ENCODE data around the gene IRGQ.

Gene IRGQ

DNA sequence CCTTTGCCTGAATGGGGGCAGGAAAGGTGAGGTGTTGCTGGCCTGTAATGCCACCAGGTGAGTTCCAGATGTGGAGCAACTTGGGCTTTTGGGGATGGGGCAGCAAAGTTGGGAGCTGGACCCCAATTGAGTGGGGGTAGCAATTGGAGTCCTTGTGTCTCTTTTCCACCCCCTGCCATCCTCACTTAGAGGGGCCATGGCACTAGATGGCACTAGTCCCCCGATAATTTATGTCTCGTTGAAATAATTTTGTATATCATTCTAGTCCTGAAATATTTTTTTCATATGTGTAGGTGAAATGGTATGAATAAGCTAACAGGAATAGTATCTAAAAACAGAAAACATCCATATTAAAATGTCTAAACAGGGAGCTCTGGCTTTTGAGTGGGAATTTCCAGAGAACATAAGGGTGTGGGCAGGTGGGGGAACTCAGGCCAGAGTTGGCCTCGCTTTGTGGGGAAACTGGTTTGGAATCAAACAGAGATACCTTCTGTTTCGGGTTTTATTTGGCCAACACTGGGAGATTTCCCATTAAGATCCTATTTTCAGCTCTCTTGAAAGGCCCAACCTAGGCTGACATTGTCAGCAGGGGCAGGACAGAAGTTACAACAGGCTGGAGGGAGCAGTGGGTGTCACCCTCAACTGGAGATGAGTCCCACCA lies 3.8 kb upstream of the IRGQ start:
- TF ChIP-seq, protein P1, sequence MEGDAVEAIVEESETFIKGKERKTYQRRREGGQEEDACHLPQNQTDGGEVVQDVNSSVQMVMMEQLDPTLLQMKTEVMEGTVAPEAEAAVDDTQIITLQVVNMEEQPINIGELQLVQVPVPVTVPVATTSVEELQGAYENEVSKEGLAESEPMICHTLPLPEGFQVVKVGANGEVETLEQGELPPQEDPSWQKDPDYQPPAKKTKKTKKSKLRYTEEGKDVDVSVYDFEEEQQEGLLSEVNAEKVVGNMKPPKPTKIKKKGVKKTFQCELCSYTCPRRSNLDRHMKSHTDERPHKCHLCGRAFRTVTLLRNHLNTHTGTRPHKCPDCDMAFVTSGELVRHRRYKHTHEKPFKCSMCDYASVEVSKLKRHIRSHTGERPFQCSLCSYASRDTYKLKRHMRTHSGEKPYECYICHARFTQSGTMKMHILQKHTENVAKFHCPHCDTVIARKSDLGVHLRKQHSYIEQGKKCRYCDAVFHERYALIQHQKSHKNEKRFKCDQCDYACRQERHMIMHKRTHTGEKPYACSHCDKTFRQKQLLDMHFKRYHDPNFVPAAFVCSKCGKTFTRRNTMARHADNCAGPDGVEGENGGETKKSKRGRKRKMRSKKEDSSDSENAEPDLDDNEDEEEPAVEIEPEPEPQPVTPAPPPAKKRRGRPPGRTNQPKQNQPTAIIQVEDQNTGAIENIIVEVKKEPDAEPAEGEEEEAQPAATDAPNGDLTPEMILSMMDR (IDR thresholded peaks at IDR 0.05; ENCODE audit: control insufficient read depth, insufficient read depth, low read depth, low read length, missing control alignments) = no peak
- no peak for DNase-seq (ENCODE audit: low read depth)
- no peak overlapping the region for H3K4me3 ChIP-seq (ENCODE audit: control insufficient read depth, low read depth, low read length)

DNA sequence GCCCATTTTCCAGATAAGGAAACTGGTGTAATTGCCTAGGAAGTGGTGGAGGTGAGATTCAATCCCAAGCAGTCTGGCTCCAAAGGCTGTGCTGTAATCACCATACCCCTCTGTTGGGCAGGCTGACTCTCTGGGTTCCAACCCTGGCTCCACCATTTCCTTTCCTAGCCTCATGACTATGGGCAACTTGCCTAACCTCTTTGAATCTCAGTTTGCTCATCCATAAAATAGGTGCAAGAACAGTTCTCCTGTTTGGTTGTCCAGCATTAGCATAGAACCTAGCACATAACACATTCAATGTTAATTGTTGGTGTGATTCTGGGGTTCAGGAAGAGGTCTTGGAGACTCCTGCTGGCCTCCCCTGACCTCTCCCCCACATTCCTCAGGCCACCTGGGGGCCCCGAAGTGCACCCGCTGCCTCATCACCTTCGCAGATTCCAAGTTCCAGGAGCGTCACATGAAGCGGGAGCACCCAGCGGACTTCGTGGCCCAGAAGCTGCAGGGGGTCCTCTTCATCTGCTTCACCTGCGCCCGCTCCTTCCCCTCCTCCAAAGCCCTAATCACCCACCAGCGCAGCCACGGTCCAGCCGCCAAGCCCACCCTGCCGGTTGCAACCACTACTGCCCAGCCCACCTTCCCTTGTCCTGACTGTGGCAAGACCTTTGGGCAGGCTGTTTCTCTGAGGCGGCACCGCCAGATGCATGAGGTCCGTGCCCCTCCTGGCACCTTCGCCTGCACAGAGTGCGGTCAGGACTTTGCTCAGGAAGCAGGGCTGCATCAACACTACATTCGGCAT lies 2.7 kb upstream of the IRGQ start:
- TF ChIP-seq, protein P1 (IDR thresholded peaks at IDR 0.05; ENCODE audit: control insufficient read depth, insufficient read depth, low read depth, low read length, missing control alignments) = no peak
- H3K4me3 ChIP-seq (ENCODE audit: control insufficient read depth, low read depth, low read length) = no peak overlapping the region
- no peak for DNase-seq (ENCODE audit: low read depth)

DNA sequence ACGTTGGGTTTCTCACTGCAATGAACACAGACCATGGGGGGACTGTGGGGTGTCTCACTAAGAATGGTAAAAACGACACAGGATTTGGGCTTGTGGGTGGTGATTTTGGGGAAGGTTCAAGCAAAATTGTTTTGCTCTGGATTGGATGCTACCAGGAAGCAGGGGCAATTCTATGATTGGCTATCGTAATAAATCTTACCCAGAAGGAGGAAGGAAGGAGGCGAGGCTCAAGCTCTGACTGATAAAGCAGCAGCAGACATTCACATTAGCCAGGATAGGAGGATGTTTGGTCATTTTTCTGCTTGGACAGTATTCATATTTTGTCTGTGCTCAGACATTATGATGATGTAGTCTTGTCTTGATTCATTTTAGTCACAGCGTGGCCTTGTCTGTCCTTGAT lies 1.9 kb upstream of the IRGQ start:
- DNase-seq (ENCODE audit: low read depth) = no peak
- TF ChIP-seq, protein P1 (IDR thresholded peaks at IDR 0.05; ENCODE audit: control insufficient read depth, insufficient read depth, low read depth, low read length, missing control alignments) = no peak
- 0 out of 2 replicates have a peak overlapping the region, but pooled peaks have one; percentile 9 for H3K4me3 ChIP-seq (ENCODE audit: control insufficient read depth, low read depth, low read length)

DNA sequence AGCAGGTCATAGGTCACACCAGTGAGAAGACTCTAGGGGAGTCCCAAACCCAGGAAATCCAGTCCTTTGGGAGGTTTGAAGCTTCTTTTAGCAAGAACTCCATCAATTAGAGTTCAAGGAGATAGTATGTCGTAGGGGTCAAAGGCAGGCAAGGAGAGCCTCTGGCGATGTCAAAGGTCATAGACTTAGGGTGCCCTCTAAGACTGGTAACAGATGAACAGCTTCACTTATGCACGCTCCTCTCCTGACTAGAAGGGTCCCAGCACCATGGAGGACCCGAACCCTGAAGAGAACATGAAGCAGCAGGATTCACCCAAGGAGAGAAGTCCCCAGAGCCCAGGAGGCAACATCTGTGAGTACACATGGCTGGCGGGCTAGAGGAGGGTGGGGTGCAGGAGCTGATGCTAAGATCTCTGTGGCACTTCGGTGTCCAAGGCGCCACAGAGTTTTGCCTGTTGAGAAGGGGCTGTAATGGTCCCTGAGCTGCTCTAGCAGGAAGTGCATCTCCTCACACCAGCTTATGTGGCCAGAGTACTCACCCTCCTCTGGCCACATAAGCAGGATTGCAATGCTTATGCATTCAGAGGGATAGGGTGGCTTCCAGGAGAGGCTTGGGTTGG lies 1.0 kb upstream of the IRGQ start:
- no peak for DNase-seq (ENCODE audit: low read depth)
- H3K4me3 ChIP-seq (ENCODE audit: control insufficient read depth, low read depth, low read length) = peak overlapping the region; percentile 69
- TF ChIP-seq, protein P1 (IDR thresholded peaks at IDR 0.05; ENCODE audit: control insufficient read depth, insufficient read depth, low read depth, low read length, missing control alignments) = no peak

DNA sequence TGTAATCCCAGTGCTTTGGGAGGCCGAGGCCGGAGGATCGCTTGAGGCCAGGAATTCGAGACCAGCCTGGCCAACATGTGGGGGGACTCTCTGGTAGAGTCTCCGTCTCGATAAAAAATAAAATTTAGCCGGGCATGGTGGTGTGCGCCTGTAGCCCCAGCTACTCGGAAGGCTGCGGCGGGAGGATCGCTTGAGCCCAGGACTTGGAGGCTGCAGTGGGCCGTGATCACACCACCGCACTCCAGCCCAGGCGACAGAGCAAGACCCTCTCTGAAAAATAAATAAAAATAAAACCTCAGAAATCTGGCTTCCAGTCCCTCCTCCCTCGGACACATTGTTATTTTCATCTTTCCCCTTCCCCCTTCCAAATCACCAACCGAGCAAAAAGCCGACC lies 332 bp downstream of the IRGQ start:
- H3K4me3 ChIP-seq (ENCODE audit: control insufficient read depth, low read depth, low read length) = peak overlapping the region; percentile 74
- DNase-seq (ENCODE audit: low read depth) = no peak
- TF ChIP-seq, protein P1 (IDR thresholded peaks at IDR 0.05; ENCODE audit: control insufficient read depth, insufficient read depth, low read depth, low read length, missing control alignments) = no peak

DNA sequence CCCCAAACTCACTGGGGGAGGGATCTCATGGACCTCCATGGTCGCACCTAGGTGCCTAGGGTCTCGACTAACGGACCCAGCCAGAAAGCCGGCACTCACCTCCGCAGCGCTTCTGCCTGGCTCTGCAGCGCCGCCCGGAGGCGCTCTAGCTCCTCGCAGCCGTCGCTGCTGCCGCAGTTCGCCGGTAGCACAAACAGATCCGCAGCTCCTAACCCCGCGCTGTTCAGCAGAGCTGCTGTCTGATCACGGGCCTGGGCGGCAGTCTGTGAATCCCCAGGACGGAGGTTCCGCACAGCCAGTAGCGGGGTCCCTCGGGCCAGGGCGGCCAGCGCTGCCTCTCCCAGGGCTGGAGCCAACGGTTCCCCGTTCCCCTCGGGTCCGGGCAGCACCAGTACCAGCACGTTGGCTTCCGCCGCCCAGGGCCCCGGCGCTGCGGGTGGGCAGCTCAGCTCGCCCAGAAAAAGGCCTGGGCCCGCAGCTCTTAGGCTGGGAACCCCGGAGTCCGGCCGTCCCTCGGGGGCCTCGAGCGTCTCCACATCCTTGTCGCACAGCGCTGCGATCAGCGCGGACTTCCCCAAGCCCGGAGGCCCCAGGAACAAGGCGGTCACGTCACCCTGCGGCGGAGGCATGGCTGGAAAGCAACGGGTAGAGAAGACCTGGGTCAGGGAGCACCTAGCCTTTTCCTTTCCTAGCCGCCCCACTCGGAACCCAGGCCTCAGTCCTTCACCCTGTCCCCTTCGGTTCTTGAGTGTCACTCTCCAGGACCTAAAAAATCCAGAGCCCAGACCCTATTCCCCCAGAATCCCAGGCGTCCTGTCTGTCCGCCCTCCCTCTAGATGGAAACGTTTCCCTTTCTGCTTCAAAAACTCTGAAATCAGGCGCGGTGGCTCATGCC lies 977 bp downstream of the IRGQ start:
- TF ChIP-seq, protein P1 (IDR thresholded peaks at IDR 0.05; ENCODE audit: control insufficient read depth, insufficient read depth, low read depth, low read length, missing control alignments) = peak; percentile 93
- no peak for DNase-seq (ENCODE audit: low read depth)
- peak overlapping the region; percentile 74 for H3K4me3 ChIP-seq (ENCODE audit: control insufficient read depth, low read depth, low read length)
